Measurements from ENCODE around the gene RIMS3.

Gene RIMS3

GRCh38 chr1:40673452-40673851 is 8.0 kb upstream of the RIMS3 start:
- H3K9me3 Mint-ChIP-seq: no peaks in the 10 kb centered on the region
- H3K36me3 Mint-ChIP-seq (ENCODE audit: low read depth): no peaks in the 10 kb centered on the region
- peaks cover 8% of the 10 kb centered on the region for H3K27me3 Mint-ChIP-seq
- peaks cover 4% of the 10 kb centered on the region for H3K4me1 Mint-ChIP-seq
- no peak overlapping the region for H3K27ac Mint-ChIP-seq
- DNase-seq: no peak
- no peak for ATAC-seq
- no peak overlapping the region for H3K4me3 Mint-ChIP-seq

GRCh38 chr1:40668769-40669525 is 3.5 kb upstream of the RIMS3 start:
- ATAC-seq (peak; percentile 63), DNase-seq (peak; percentile 90)
- Mint-ChIP-seq H3K27ac (no peak overlapping the region), H3K4me1 (peaks cover 13% of the 10 kb centered on the region), H3K27me3 (peaks cover 3% of the 10 kb centered on the region), H3K4me3 (no peak overlapping the region), H3K36me3 (ENCODE audit: low read depth) (no peaks in the 10 kb centered on the region), H3K9me3 (no peaks in the 10 kb centered on the region)

GRCh38 chr1:40664791-40665190 is 691 bp downstream of the RIMS3 start:
- Mint-ChIP-seq H3K9me3 (no peaks in the 10 kb centered on the region), H3K4me1 (peaks cover 29% of the 10 kb centered on the region), H3K36me3 (ENCODE audit: low read depth) (no peaks in the 10 kb centered on the region), H3K4me3 (peak overlapping the region; percentile 61), H3K27me3 (peaks cover 2% of the 10 kb centered on the region), H3K27ac (no peak overlapping the region)
- ATAC-seq: no peak
- DNase-seq: no peak

GRCh38 chr1:40664167-40664537 is 1.3 kb downstream of the RIMS3 start:
- no peak for ATAC-seq
- H3K27me3 Mint-ChIP-seq: no peaks in the 10 kb centered on the region
- H3K4me1 Mint-ChIP-seq: peaks cover 29% of the 10 kb centered on the region
- no peak overlapping the region for H3K27ac Mint-ChIP-seq
- no peaks in the 10 kb centered on the region for H3K9me3 Mint-ChIP-seq
- no peaks in the 10 kb centered on the region for H3K36me3 Mint-ChIP-seq (ENCODE audit: low read depth)
- no peak overlapping the region for H3K4me3 Mint-ChIP-seq
- DNase-seq: no peak

- DNase-seq: no peak
- Mint-ChIP-seq H3K4me3 (peak overlapping the region; percentile 1), H3K27me3 (no peaks in the 10 kb centered on the region), H3K27ac (peak overlapping the region; percentile 25), H3K36me3 (ENCODE audit: low read depth) (no peaks in the 10 kb centered on the region), H3K4me1 (peaks cover 26% of the 10 kb centered on the region), H3K9me3 (no peaks in the 10 kb centered on the region)
- ATAC-seq: no peak
Measured at GRCh38 chr1:40663324-40664166, 1.9 kb downstream of the RIMS3 start.

GRCh38 chr1:40662864-40663263 is 2.6 kb downstream of the RIMS3 start:
- Mint-ChIP-seq H3K27ac (peak overlapping the region; percentile 25), H3K27me3 (no peaks in the 10 kb centered on the region), H3K36me3 (ENCODE audit: low read depth) (no peaks in the 10 kb centered on the region), H3K4me1 (peaks cover 24% of the 10 kb centered on the region), H3K9me3 (no peaks in the 10 kb centered on the region), H3K4me3 (no peak overlapping the region)
- peak; percentile 42 for DNase-seq
- ATAC-seq: peak; percentile 84

- peaks cover 24% of the 10 kb centered on the region for H3K4me1 Mint-ChIP-seq
- ATAC-seq (no peak), DNase-seq (no peak)
- H3K9me3 Mint-ChIP-seq: no peaks in the 10 kb centered on the region
- H3K27me3 Mint-ChIP-seq: no peaks in the 10 kb centered on the region
- no peak overlapping the region for H3K27ac Mint-ChIP-seq
- H3K4me3 Mint-ChIP-seq: no peak overlapping the region
- no peaks in the 10 kb centered on the region for H3K36me3 Mint-ChIP-seq (ENCODE audit: low read depth)
Measured at GRCh38 chr1:40662151-40662550, 3.3 kb downstream of the RIMS3 start.

- H3K9me3 Mint-ChIP-seq: no peaks in the 10 kb centered on the region
- no peak overlapping the region for H3K27ac Mint-ChIP-seq
- H3K27me3 Mint-ChIP-seq: no peaks in the 10 kb centered on the region
Measured at GRCh38 chr1:40661678-40662077, 3.8 kb downstream of the RIMS3 start.

GRCh38 chr1:40659649-40659947 is 5.9 kb downstream of the RIMS3 start:
- Mint-ChIP-seq H3K4me1 (peaks cover 16% of the 10 kb centered on the region), H3K4me3 (no peak overlapping the region)

More at GRCh38 chr1:40661678-40662077, 3.8 kb downstream of the RIMS3 start:
- ATAC-seq (no peak), DNase-seq (no peak)
- H3K4me1 Mint-ChIP-seq: peaks cover 24% of the 10 kb centered on the region
- no peak overlapping the region for H3K4me3 Mint-ChIP-seq
- no peaks in the 10 kb centered on the region for H3K36me3 Mint-ChIP-seq (ENCODE audit: low read depth)

GRCh38 chr1:40658751-40659648 is 6.5 kb downstream of the RIMS3 start:
- no peak overlapping the region for H3K27ac Mint-ChIP-seq
- no peaks in the 10 kb centered on the region for H3K9me3 Mint-ChIP-seq
- H3K4me3 Mint-ChIP-seq: no peak overlapping the region
- peaks cover 6% of the 10 kb centered on the region for H3K27me3 Mint-ChIP-seq
- H3K36me3 Mint-ChIP-seq (ENCODE audit: low read depth): no peaks in the 10 kb centered on the region
- DNase-seq: no peak
- peaks cover 16% of the 10 kb centered on the region for H3K4me1 Mint-ChIP-seq
- no peak for ATAC-seq

More at GRCh38 chr1:40659649-40659947, 5.9 kb downstream of the RIMS3 start:
- Mint-ChIP-seq H3K27me3 (peaks cover 2% of the 10 kb centered on the region), H3K36me3 (ENCODE audit: low read depth) (no peaks in the 10 kb centered on the region), H3K27ac (no peak overlapping the region), H3K9me3 (no peaks in the 10 kb centered on the region)
- DNase-seq: no peak
- no peak for ATAC-seq

GRCh38 chr1:40657046-40657445 is 8.4 kb downstream of the RIMS3 start:
- DNase-seq: no peak
- Mint-ChIP-seq H3K4me1 (no peaks in the 10 kb centered on the region), H3K9me3 (no peaks in the 10 kb centered on the region), H3K27me3 (peaks cover 6% of the 10 kb centered on the region), H3K27ac (no peak overlapping the region), H3K36me3 (ENCODE audit: low read depth) (no peaks in the 10 kb centered on the region), H3K4me3 (no peak overlapping the region)
- ATAC-seq: no peak

- peaks cover 3% of the 10 kb centered on the region for H3K4me1 Mint-ChIP-seq
- DNase-seq: no peak
Measured at GRCh38 chr1:40653851-40654537, 11.5 kb downstream of the RIMS3 start.

GRCh38 chr1:40652979-40653378 is 12.5 kb downstream of the RIMS3 start:
- Mint-ChIP-seq H3K27ac (no peak overlapping the region), H3K4me3 (no peak overlapping the region), H3K36me3 (ENCODE audit: low read depth) (no peaks in the 10 kb centered on the region), H3K9me3 (no peaks in the 10 kb centered on the region), H3K27me3 (peaks cover 9% of the 10 kb centered on the region), H3K4me1 (peaks cover 4% of the 10 kb centered on the region)
- ATAC-seq (no peak), DNase-seq (no peak)

More at GRCh38 chr1:40653851-40654537, 11.5 kb downstream of the RIMS3 start:
- Mint-ChIP-seq H3K4me3 (no peak overlapping the region), H3K27me3 (peaks cover 9% of the 10 kb centered on the region), H3K27ac (no peak overlapping the region), H3K9me3 (no peaks in the 10 kb centered on the region), H3K36me3 (ENCODE audit: low read depth) (no peaks in the 10 kb centered on the region)
- no peak for ATAC-seq

GRCh38 chr1:40652468-40652867 is 13.0 kb downstream of the RIMS3 start:
- Mint-ChIP-seq H3K4me1 (peaks cover 4% of the 10 kb centered on the region), H3K36me3 (ENCODE audit: low read depth) (no peaks in the 10 kb centered on the region), H3K27ac (no peak overlapping the region), H3K27me3 (peaks cover 9% of the 10 kb centered on the region), H3K9me3 (no peaks in the 10 kb centered on the region), H3K4me3 (no peak overlapping the region)
- ATAC-seq: no peak
- no peak for DNase-seq

Measured in activated naive CD8-positive, alpha-beta T cell treated with anti-CD3 and anti-CD28 coated beads, Interleukin-2, amount 50 U/mL, for 24 hours (primary cell).